Spleen (tissue), 7 donors: ENCODE measurements around the gene MED10.

Experiments used
- CTCF ChIP-seq, 11 experiments: fragments of 200-600 bp in 7 of 11; fragments of 450-650 bp in 4 of 11; sonication (generic) in 4 of 11; IDR thresholded peaks in 8 of 11; conservative IDR thresholded peaks in 3 of 11; 1 replicate in 7 of 11; 2 replicates in 4 of 11; pipeline versions ENCODE4 v1.4.0 to v1.8.0; 2016 to 2021; ENCODE audit warnings: antibody characterized with exemption in 11 of 11, inconsistent platforms in 4 of 11, mild to moderate bottlenecking in 1 of 11
- POLR2A ChIP-seq, 3 donors: fragments of 450-650 bp; IDR thresholded peaks; one replicate each; pipeline ENCODE4 v1.5.1; 2017; ENCODE audit warnings: antibody characterized with exemption in 3 of 3, mild to moderate bottlenecking in 1 of 3
- donor health status: DM: no; HTN: no; CAD: no; lungs with moderate emphysema.
- donor health status: DM: no; HTN: no; CAD: no.
- donor health status: DM: no; HTN: no; CAD: no.

- no peak for TF ChIP-seq CTCF (IDR thresholded peaks at IDR 0.05 in 8 of 11, conservative IDR thresholded peaks at IDR 0.05 in 3 of 11)
- TF ChIP-seq POLR2A (IDR thresholded peaks at IDR 0.05): no peak
Observed at GRCh38 chr5:6389397-6389796, 11.1 kb upstream of the MED10 start.
